GM18498 (cell line): ENCODE measurements around the gene PCSK1N.
"Not testable (repeated sequence)": the region's sequence is repeated elsewhere in the genome, so short reads cannot be mapped to it uniquely, and the experiment has no call there.

Experiments used
- ATAC-seq: cut with Tn5 transposase; IDR thresholded peaks from one replicate; pipeline ENCODE4 v1.9.1; 2021; ENCODE audit warnings: mild to moderate bottlenecking, moderate library complexity; ENCODE audit not compliant: unreplicated experiment

PCSK1N gene

GRCh38 chrX:48835524-48836329, at the start of gene PCSK1N:
Gene PCSK1N, minus strand, starts transcription at chrX:48835610. Its CDS starts 78 bp downstream, at chrX:48835532.
- ATAC-seq, result no peak

GRCh38 chrX:48883729-48884128, 48.3 kb upstream of the PCSK1N start:
- no peak for ATAC-seq

- not testable (repeated sequence) for ATAC-seq
These were observed 41.5 kb upstream of the PCSK1N start for GRCh38 chrX:48876944-48877343.

GRCh38 chrX:48872017-48872416, 36.6 kb upstream of the PCSK1N start:
- ATAC-seq, result not testable (repeated sequence)

- ATAC-seq, result no peak
These were observed 28.8 kb upstream of the PCSK1N start for GRCh38 chrX:48864210-48864609.

- no peak for ATAC-seq
These were observed 19.5 kb upstream of the PCSK1N start for GRCh38 chrX:48854898-48855297.

GRCh38 chrX:48854121-48854804, 18.9 kb upstream of the PCSK1N start:
- ATAC-seq, result not testable (repeated sequence)

GRCh38 chrX:48853494-48853893, 18.1 kb upstream of the PCSK1N start:
- ATAC-seq, result not testable (repeated sequence)

- no peak for ATAC-seq
These were observed 17.4 kb upstream of the PCSK1N start for GRCh38 chrX:48852857-48853256.

- ATAC-seq, result no peak
These were observed 13.4 kb upstream of the PCSK1N start for GRCh38 chrX:48848847-48849246.

GRCh38 chrX:48839686-48840085, 4.3 kb upstream of the PCSK1N start:
- no peak for ATAC-seq

GRCh38 chrX:48834383-48834709, 1.1 kb downstream of the PCSK1N start:
- ATAC-seq, result no peak

- no peak for ATAC-seq
These were observed 1.8 kb downstream of the PCSK1N start for GRCh38 chrX:48833542-48834138.

GRCh38 chrX:48831909-48832291, 3.5 kb downstream of the PCSK1N start:
- no peak for ATAC-seq

- ATAC-seq, result no peak
These were observed 4.1 kb downstream of the PCSK1N start for GRCh38 chrX:48831136-48831908.

GRCh38 chrX:48829016-48829735, 6.2 kb downstream of the PCSK1N start:
- no peak for ATAC-seq

GRCh38 chrX:48827654-48827968, 7.8 kb downstream of the PCSK1N start:
- ATAC-seq, result no peak

GRCh38 chrX:48826876-48827653, 8.3 kb downstream of the PCSK1N start:
- ATAC-seq, result no peak

GRCh38 chrX:48826135-48826875, 9.1 kb downstream of the PCSK1N start, which contains the start of gene ERAS:
Gene ERAS, plus strand, starts transcription at chrX:48826513. Its CDS starts 2,611 bp downstream, at chrX:48829124.
- ATAC-seq, result no peak
